NOMO-1 treated with DMSO at 0.1 percent for 48 hours (cell line): Measurements from ENCODE around the gene GALR3.

Experiments
- DNase-seq: peaks from one replicate; lab custom pipeline; 2025; ENCODE audit not compliant: unreplicated experiment; lab: John Stamatoyannopoulos, UW

GALR3 gene

GRCh38 chr22:37865510-37865909 lies 42.3 kb downstream of the GALR3 start:
- no peak for DNase-seq

- no peak for DNase-seq
Observed at GRCh38 chr22:37870273-37870672, 47.1 kb downstream of the GALR3 start.
